ENCODE measurements around the gene CARS1. TPM values are rescaled to one million over a fixed set of nuclear protein-coding genes. Genes with fewer than 3 reads are reported as not detected.

CARS1 gene
- total and polyA plus RNA-seq, 10 of the 15 experiments (the other 5 are each of a cell fraction or from before 2014, with no cell fraction given), result 7.8 to 60.6 (median 45.7) TPM

- TF ChIP-seq CUX1 (IDR thresholded peaks at IDR 0.05; ENCODE audit: insufficient replicate concordance, low read depth, low read length) (no peak), HDAC6 (IDR thresholded peaks at IDR 0.05; ENCODE audit: unreplicated experiment) (no peak), IRF5 (IDR thresholded peaks at IDR 0.05; ENCODE audit: borderline replicate concordance) (no peak), KAT2A (conservative IDR thresholded peaks at IDR 0.05; ENCODE audit: control insufficient read depth, low read depth, low read length) (no peak), SMAD1 (IDR thresholded peaks at IDR 0.05; ENCODE audit: low read depth, partially characterized antibody) (no peak), SRF (IDR thresholded peaks at IDR 0.05; ENCODE audit: low read depth in 2 of 2, low read length in 2 of 2) (no peak), NR2C1 (IDR thresholded peaks at IDR 0.05) (no peak), PRDM15 (CRISPR knock-in tag; IDR thresholded peaks at IDR 0.05) (no peak), ESRRA (IDR thresholded peaks at IDR 0.05; ENCODE audit: low read length) (no peak), BHLHE40 (IDR thresholded peaks at IDR 0.05; ENCODE audit: borderline replicate concordance in 1 of 2, low read depth in 2 of 2, low read length in 1 of 2) (no peak), NFXL1 (IDR thresholded peaks at IDR 0.05; ENCODE audit: borderline replicate concordance) (no peak)
Observed at GRCh38 chr11:2958251-2958650, 99.0 kb downstream of the CARS1 start (continued).

Measured in GM12878 (cell line).